ENCODE results near the gene SLC6A6.

GRCh38 chr3:14489641-14490040 lies 87.2 kb downstream of the SLC6A6 start:
- TF ChIP-seq GATA1 (IDR thresholded peaks at IDR 0.05; ENCODE audit: low read depth, low read length) (no peak), POLR2A (IDR thresholded peaks at IDR 0.05; ENCODE audit: low read length) (no peak)

All from erythroblast (primary cell).